ENCODE results near the gene ADAMTS12. TPM values are rescaled to one million over a fixed set of nuclear protein-coding genes. Genes with fewer than 3 reads are reported as not detected.

Gene ADAMTS12
- polyA plus RNA-seq, 1 donor from 2014 or later = 0.07 TPM

DNA sequence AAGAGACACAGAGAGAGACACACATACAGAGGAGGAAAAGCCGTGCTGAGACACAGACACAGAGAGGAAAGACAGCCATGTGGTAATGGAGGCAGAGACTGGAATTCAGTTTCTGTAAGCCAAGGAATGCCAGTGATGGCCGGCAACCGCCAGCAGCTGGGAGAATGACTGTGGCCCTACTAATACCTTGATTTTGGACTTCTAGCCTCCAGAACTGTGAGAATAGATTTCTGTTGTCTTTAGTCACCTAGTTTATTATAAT is 360.8 kb downstream of the ADAMTS12 start:
- no peak overlapping the region for H3K4me3 ChIP-seq (ENCODE audit: low read length)

DNA sequence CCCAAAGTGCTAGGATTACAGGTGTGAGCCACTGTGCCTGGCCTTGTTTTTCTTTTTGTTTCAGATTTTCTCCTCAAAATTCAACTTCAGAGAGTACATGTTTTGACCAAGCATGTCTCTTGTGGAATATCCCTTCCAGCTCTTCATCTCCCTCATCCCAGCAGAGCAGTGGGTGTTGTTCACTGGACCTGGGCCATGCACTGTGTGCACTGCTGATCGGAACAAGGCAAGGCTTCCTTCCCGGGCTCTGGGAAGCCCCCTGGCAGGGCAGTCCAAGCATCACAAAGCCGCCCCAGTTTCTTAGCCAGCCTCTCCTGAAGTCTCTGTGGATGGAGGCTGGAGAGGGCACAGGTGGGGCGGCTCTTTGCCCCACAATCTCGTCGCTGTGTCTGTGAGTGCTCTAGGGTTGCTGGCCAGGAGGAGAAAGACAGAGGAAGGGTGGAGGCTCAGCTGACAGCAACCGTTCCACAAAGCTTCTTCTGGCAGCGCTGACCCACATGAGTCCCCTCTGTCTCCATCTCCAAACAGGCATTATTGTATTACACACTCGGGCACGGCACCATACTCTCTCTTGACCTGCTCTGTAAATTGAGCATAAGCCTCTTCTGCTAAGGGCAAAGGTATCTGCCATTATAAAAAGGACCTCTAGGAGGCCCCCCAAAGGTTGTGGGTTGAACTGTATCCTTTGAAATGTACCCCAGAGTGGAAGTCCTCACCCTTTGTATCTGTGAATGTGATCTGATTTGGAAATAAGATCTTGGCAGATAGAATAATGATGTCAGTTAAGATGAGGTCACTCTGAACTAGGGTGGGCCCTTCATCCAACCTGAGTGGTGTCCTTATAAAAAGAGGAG is 361.4 kb downstream of the ADAMTS12 start:
- no peaks in the 10 kb centered on the region for H3K9me2 ChIP-seq (ENCODE audit: insufficient read depth, low read length)
- H3K9ac ChIP-seq (ENCODE audit: low read length) = no peak overlapping the region
- H3K4me3 ChIP-seq (ENCODE audit: low read length) = no peak overlapping the region
- H3K79me2 ChIP-seq (replicated peaks; ENCODE audit: insufficient read depth, low read length) = no peaks in the 10 kb centered on the region
- H3F3A ChIP-seq (ENCODE audit: insufficient read depth, low read length, poor library complexity, severe bottlenecking) = no peaks in the 10 kb centered on the region
- H3K27ac ChIP-seq (ENCODE audit: low read length) = no peak overlapping the region
- no peaks in the 10 kb centered on the region for H3K36me3 ChIP-seq (ENCODE audit: insufficient read depth, low read length)
- H4K20me1 ChIP-seq (ENCODE audit: insufficient read depth) = no peaks in the 10 kb centered on the region
- H3K4me2 ChIP-seq (ENCODE audit: low read length) = no peak overlapping the region
- H3K27me3 ChIP-seq (ENCODE audit: insufficient read depth, low read depth, low read length) = no peaks in the 10 kb centered on the region
- no peaks in the 10 kb centered on the region for H3K9me3 ChIP-seq (ENCODE audit: low read length)
- H2AFZ ChIP-seq (ENCODE audit: low read depth, low read length) = no peak overlapping the region
- TF ChIP-seq REST (IDR thresholded peaks at IDR 0.05; ENCODE audit: borderline replicate concordance) = no peak
- TF ChIP-seq SMC3 (conservative IDR thresholded peaks at IDR 0.05; ENCODE audit: poor library complexity) = no peak
- no peak for TF ChIP-seq POLR2AphosphoS5 (IDR thresholded peaks at IDR 0.05)
- TF ChIP-seq CTCF (IDR thresholded peaks at IDR 0.05; ENCODE audit: poor library complexity, severe bottlenecking) = no peak
- no peak for TF ChIP-seq EZH2 (IDR thresholded peaks at IDR 0.05; ENCODE audit: borderline replicate concordance, insufficient read depth, low read length, poor library complexity, severe bottlenecking)

More for the DNA sequence above, 360.8 kb downstream of the ADAMTS12 start:
- H4K20me1 ChIP-seq (ENCODE audit: insufficient read depth) = no peaks in the 10 kb centered on the region
- H3K27me3 ChIP-seq (ENCODE audit: insufficient read depth, low read depth, low read length) = no peaks in the 10 kb centered on the region
- H3K36me3 ChIP-seq (ENCODE audit: insufficient read depth, low read length) = no peaks in the 10 kb centered on the region
- H3F3A ChIP-seq (ENCODE audit: insufficient read depth, low read length, poor library complexity, severe bottlenecking) = no peaks in the 10 kb centered on the region
- no peak overlapping the region for H3K9ac ChIP-seq (ENCODE audit: low read length)
- no peaks in the 10 kb centered on the region for H3K9me3 ChIP-seq (ENCODE audit: low read length)
- H3K79me2 ChIP-seq (replicated peaks; ENCODE audit: insufficient read depth, low read length) = no peaks in the 10 kb centered on the region
- no peaks in the 10 kb centered on the region for H3K9me2 ChIP-seq (ENCODE audit: insufficient read depth, low read length)
- no peak overlapping the region for H3K4me2 ChIP-seq (ENCODE audit: low read length)
- no peak overlapping the region for H3K27ac ChIP-seq (ENCODE audit: low read length)
- no peak for TF ChIP-seq SMC3 (conservative IDR thresholded peaks at IDR 0.05; ENCODE audit: poor library complexity)
- TF ChIP-seq REST (IDR thresholded peaks at IDR 0.05; ENCODE audit: borderline replicate concordance) = no peak
- TF ChIP-seq TAF1 (IDR thresholded peaks at IDR 0.05; ENCODE audit: low read depth) = no peak
- no peak for TF ChIP-seq POLR2AphosphoS5 (IDR thresholded peaks at IDR 0.05)
- TF ChIP-seq MXI1 (conservative IDR thresholded peaks at IDR 0.05; ENCODE audit: poor library complexity, severe bottlenecking) = no peak
- no peak for TF ChIP-seq CTCF (IDR thresholded peaks at IDR 0.05; ENCODE audit: poor library complexity, severe bottlenecking)
- no peak for TF ChIP-seq RAD21 (conservative IDR thresholded peaks at IDR 0.05)
- TF ChIP-seq EP300 (conservative IDR thresholded peaks at IDR 0.05; ENCODE audit: poor library complexity, severe bottlenecking) = no peak
- no peak for TF ChIP-seq EZH2 (IDR thresholded peaks at IDR 0.05; ENCODE audit: borderline replicate concordance, insufficient read depth, low read length, poor library complexity, severe bottlenecking)
- no peak overlapping the region for H2AFZ ChIP-seq (ENCODE audit: low read depth, low read length)

Measured in neural cell (in vitro differentiated cells).